Esophagus squamous epithelium (tissue), 5 donors: ENCODE measurements around the gene CAND1. TPM values are rescaled to one million over a fixed set of nuclear protein-coding genes. Genes with fewer than 3 reads are reported as not detected.

ENCODE experiments used
- DNase-seq: peaks from one replicate; lab custom pipeline; 2025; lab: John Stamatoyannopoulos, UW
- H3K27ac ChIP-seq, 4 donors: fragments of 200-600 bp; sonication (generic); one replicate each; pipeline ENCODE4 v1.5.1; 2016 to 2019; ENCODE audit warnings: mild to moderate bottlenecking in 1 of 4
- H3K27me3 ChIP-seq, 4 donors: fragments of 200-600 bp; sonication (generic); 1 replicate in 3 of 4; 2 replicates in 1 of 4; pipeline versions ENCODE4 v1.5.1 to v1.6.0; 2017 to 2021; ENCODE audit warnings: antibody characterized with exemption in 1 of 4
- H3K36me3 ChIP-seq, 3 donors: fragments of 200-600 bp; sonication (generic); one replicate each; pipeline ENCODE4 v1.5.1; 2016 to 2019
- H3K4me1 ChIP-seq, 3 donors: fragments of 200-600 bp; sonication (generic); one replicate each; pipeline ENCODE4 v1.5.1; 2017 to 2019
- H3K4me3 ChIP-seq, 4 donors: fragments of 200-600 bp; sonication (generic); 1 replicate in 3 of 4; 2 replicates in 1 of 4; pipeline ENCODE4 v1.5.1; 2016 to 2019; ENCODE audit warnings: mild to moderate bottlenecking in 2 of 4, moderate library complexity in 1 of 4
- H3K9me3 ChIP-seq, 3 donors: fragments of 200-600 bp; sonication (generic); one replicate each; pipeline ENCODE4 v1.5.1; 2016 to 2019
- CTCF ChIP-seq, 6 experiments: fragments of 450-650 bp in 4 of 6; fragments of 200-600 bp in 2 of 6; sonication (generic) in 2 of 6; IDR thresholded peaks; one replicate each; pipeline ENCODE4 v1.5.1; 2016 to 2019; ENCODE audit warnings: antibody characterized with exemption in 6 of 6, mild to moderate bottlenecking in 4 of 6, moderate library complexity in 4 of 6
- POLR2A ChIP-seq, 4 donors: fragments of 450-650 bp; IDR thresholded peaks; one replicate each; pipeline ENCODE4 v1.6.1; 2017; ENCODE audit warnings: antibody characterized with exemption in 4 of 4, mild to moderate bottlenecking in 4 of 4, moderate library complexity in 3 of 4
- WGBS, 2 donors: methylation state at CpG; one replicate each; pipeline ENCODE4 v1.1.5; 2018; 5-methylcytosine and 5-hydroxymethylcytosine counted together
- intact Hi-C: fragments of 100-400 bp; cut with DNase I; formaldehyde crosslinking; loops from one replicate; pipeline ENCODE4 v1.15.0; 2022
- total RNA-seq, 4 donors: library from RNA; depleted of rRNA; stranded (reverse); fragments of >200 nt; gene quantifications; one replicate each; pipeline ENCODE4 v1.1.0, GENCODE V29; 2016
- donor health status: DM: yes; HTN: yes; CAD: no.

The CAND1 gene
- total RNA-seq, 4 donors from 2014 or later: 42.1 to 77.6 (median 64.5) TPM

GRCh38 chr12:67306712-67307111 is 37.6 kb downstream of the CAND1 start:
- TF ChIP-seq CTCF (IDR thresholded peaks at IDR 0.05) (no peak), POLR2A (IDR thresholded peaks at IDR 0.05) (no peak)
- Histone ChIP-seq H3K36me3 (peaks cover 13 to 100% (median 17%) of the 10 kb centered on the region in 3 donors), H3K27ac (no peak overlapping the region), H3K27me3 (no peaks in the 10 kb centered on the region), H3K9me3 (no peaks in the 10 kb centered on the region), H3K4me1 (no peaks in the 10 kb centered on the region), H3K4me3 (no peak overlapping the region)
- intact Hi-C loops: no loop called here
- WGBS, 2 donors: 93 to 100% methylated on average over 2 of the region's 2 CpGs
- no peak for DNase-seq

- WGBS, 2 donors: 77 to 85% methylated on average over 1 of the region's 1 CpG
- peaks cover 0 to 88% (median 9%) of the 10 kb centered on the region in 3 donors for H3K36me3 ChIP-seq
- intact Hi-C loops: no loop called here
- no peak for DNase-seq
- no peak overlapping the region for H3K27ac ChIP-seq
- no peaks in the 10 kb centered on the region for H3K27me3 ChIP-seq
- no peak overlapping the region for H3K4me3 ChIP-seq
- H3K9me3 ChIP-seq: no peaks in the 10 kb centered on the region
- no peaks in the 10 kb centered on the region for H3K4me1 ChIP-seq
- TF ChIP-seq POLR2A (IDR thresholded peaks at IDR 0.05) (no peak), CTCF (IDR thresholded peaks at IDR 0.05) (no peak)
These were observed 46.5 kb downstream of the CAND1 start for GRCh38 chr12:67315661-67316060.

GRCh38 chr12:67318786-67319185 is 49.6 kb downstream of the CAND1 start:
- Histone ChIP-seq H3K4me3 (no peak overlapping the region), H3K36me3 (peaks cover 0 to 65% (median 0%) of the 10 kb centered on the region in 3 donors), H3K27me3 (no peaks in the 10 kb centered on the region), H3K27ac (no peak overlapping the region), H3K9me3 (peaks cover 0 to 4% (median 0%) of the 10 kb centered on the region in 3 donors), H3K4me1 (no peaks in the 10 kb centered on the region)
- no peak for DNase-seq
- intact Hi-C loops: no loop called here
- 65 to 86% methylated on average over 3 of the region's 3 CpGs for WGBS, 2 donors
- TF ChIP-seq CTCF (IDR thresholded peaks at IDR 0.05) (no peak), POLR2A (IDR thresholded peaks at IDR 0.05) (no peak)

- Histone ChIP-seq H3K27me3 (no peaks in the 10 kb centered on the region), H3K4me1 (no peaks in the 10 kb centered on the region), H3K27ac (no peak overlapping the region), H3K9me3 (peaks cover 0 to 4% (median 0%) of the 10 kb centered on the region in 3 donors), H3K4me3 (no peak overlapping the region), H3K36me3 (peaks cover 0 to 53% (median 0%) of the 10 kb centered on the region in 3 donors)
- 93 to 97% methylated on average over 3 to 4 of the region's 4 CpGs for WGBS, 2 donors
- intact Hi-C loops: no loop called here
- TF ChIP-seq CTCF (IDR thresholded peaks at IDR 0.05) (no peak), POLR2A (IDR thresholded peaks at IDR 0.05) (no peak)
- DNase-seq: no peak
These were observed 50.8 kb downstream of the CAND1 start for GRCh38 chr12:67319936-67320335.

- no peak for TF ChIP-seq POLR2A (IDR thresholded peaks at IDR 0.05)
- no peak for TF ChIP-seq CTCF (IDR thresholded peaks at IDR 0.05)
- DNase-seq: no peak
- H3K4me3 ChIP-seq: no peak overlapping the region
- H3K4me1 ChIP-seq: no peaks in the 10 kb centered on the region
- no peak overlapping the region for H3K27ac ChIP-seq
- WGBS, 2 donors: 70% methylated on average over 3 of the region's 3 CpGs
- no peaks in the 10 kb centered on the region for H3K27me3 ChIP-seq
- H3K36me3 ChIP-seq: peaks cover 0 to 49% (median 0%) of the 10 kb centered on the region in 3 donors
- H3K9me3 ChIP-seq: peaks cover 0 to 4% (median 0%) of the 10 kb centered on the region in 3 donors
- intact Hi-C loops: no loop called here
These were observed 51.6 kb downstream of the CAND1 start for GRCh38 chr12:67320614-67321295.
